GM12892 (cell line): ENCODE data around the gene ISY1.

Experiments used
- POLR2A ChIP-seq: IDR thresholded peaks from 2 replicates; pipeline ENCODE4 v1.6.1; 2011; ENCODE audit warnings: low read depth, low read length, control low read depth
- POLR2AphosphoS5 ChIP-seq: IDR thresholded peaks from 2 replicates; pipeline ENCODE4 v1.6.1; 2011; ENCODE audit warnings: low read depth, low read length, control low read depth
- TAF1 ChIP-seq: IDR thresholded peaks from 2 replicates; pipeline ENCODE4 v1.6.1; 2011; ENCODE audit warnings: low read depth, mild to moderate bottlenecking, control low read depth, low read length, borderline replicate concordance

DNA sequence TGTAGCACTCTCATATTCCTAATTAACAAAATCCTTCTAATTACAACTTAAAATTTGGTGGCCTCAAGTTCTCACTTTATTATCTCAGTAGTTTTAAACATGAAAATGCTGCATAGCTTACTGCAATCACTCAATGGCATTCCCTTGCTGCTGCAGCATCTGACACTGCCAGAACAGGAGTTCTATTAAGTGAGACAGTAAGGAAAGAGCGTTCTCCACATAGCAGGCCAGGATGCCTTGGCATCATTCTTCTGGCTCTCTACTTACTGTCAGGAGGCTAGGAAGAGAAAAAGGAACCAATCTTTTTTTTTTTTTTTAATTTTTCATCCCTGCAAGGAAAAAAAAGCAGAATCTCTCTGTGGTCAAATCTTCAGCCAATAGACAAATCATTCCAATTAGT lies 19.6 kb upstream of the ISY1 start:
- no peak for TF ChIP-seq POLR2A
- TF ChIP-seq POLR2AphosphoS5, result no peak
- TF ChIP-seq TAF1, result no peak
